ENCODE data around the gene MUC5AC.
"Not testable (repeated sequence)": the region's sequence is repeated elsewhere in the genome, so short reads cannot be mapped to it uniquely, and the experiment has no call there.

- not testable (repeated sequence) for TF ChIP-seq GRHL1 (CRISPR knock-in tag; conservative IDR thresholded peaks at IDR 0.05); POLR2A (IDR thresholded peaks at IDR 0.05; ENCODE audit: insufficient read depth in 1 of 2, low read depth in 2 of 2, low read length in 2 of 2); THRA (CRISPR knock-in tag; IDR thresholded peaks at IDR 0.05; ENCODE audit: borderline replicate concordance); TAF1 (CRISPR knock-in tag; IDR thresholded peaks at IDR 0.05); CTCF (CRISPR knock-in tag; IDR thresholded peaks at IDR 0.05); ZNF782 (CRISPR knock-in tag; IDR thresholded peaks at IDR 0.05; ENCODE audit: borderline replicate concordance); FOXM1 (CRISPR knock-in tag; IDR thresholded peaks at IDR 0.05); MAFK (conservative IDR thresholded peaks at IDR 0.05 in 1 of 2, IDR thresholded peaks at IDR 0.05 in 1 of 2; ENCODE audit: low read length in 2 of 2); ZNF790 (CRISPR knock-in tag; IDR thresholded peaks at IDR 0.05; ENCODE audit: borderline replicate concordance); EZH2 (conservative IDR thresholded peaks at IDR 0.05; ENCODE audit: low read depth, low read length)
Measured at GRCh38 chr11:1244557-1244956, 86.8 kb downstream of the MUC5AC start.

Measured in HepG2 (cell line).